Endothelial cell of umbilical vein (primary cell): Measurements from ENCODE around the gene CTSC. TPM values are rescaled to one million over a fixed set of nuclear protein-coding genes. Genes with fewer than 3 reads are reported as not detected.

Experiments
- BruUV-seq: library from RNA; stranded (reverse); fragments of 400-500 nt; replicated peaks from 2 replicates; lab custom pipeline; 2021; lab: Mats Ljungman, UMichigan
- CTCF ChIA-PET: fragments of 300-600, 350-600 bp; sonication (Branson Sonifier 250); formaldehyde crosslinking; loops from one replicate; lab custom pipeline; 2021; ENCODE audit warnings: antibody characterized with exemption, inconsistent platforms; lab: Charles Lee
- POLR2A ChIA-PET: fragments of 300-600, 350-600 bp; sonication (Branson Sonifier 250); formaldehyde crosslinking; loops from one replicate; lab custom pipeline; 2021; ENCODE audit warnings: antibody characterized with exemption, inconsistent platforms; lab: Charles Lee
- DNase-seq: peaks from one replicate; pipeline ENCODE4 v3.0.0-alpha.2; 2011; ENCODE audit warnings: low read depth, low spot score
- FAIRE-seq: peaks from 2 replicates; lab custom pipeline; 2011; peaks lifted over from hg19 to GRCh38; lab: Jason Lieb, UNC
- H2AFZ ChIP-seq: 2 replicates; pipeline ENCODE4 v1.6.0; 2012; ENCODE audit warnings: low read depth, low read length, control low read depth, inconsistent platforms
- H3K27ac ChIP-seq: 2 replicates; pipeline ENCODE4 v1.5.1; 2011; ENCODE audit warnings: low read depth, mild to moderate bottlenecking, control low read depth, low read length, moderate library complexity; ENCODE audit not compliant: insufficient read depth
- H3K27me3 ChIP-seq, 2 experiments: 2 replicates each; pipeline versions ENCODE4 v1.6.0 to v1.6.1; 2011; ENCODE audit warnings: low read length in 2 of 2, mixed read lengths in 1 of 2; ENCODE audit not compliant: control insufficient read depth in 2 of 2, insufficient read depth in 2 of 2
- H3K36me3 ChIP-seq, 2 experiments: 2 replicates in 1 of 2; 3 replicates in 1 of 2; pipeline ENCODE4 v1.5.1; 2011; ENCODE audit warnings: low read length in 2 of 2, mild to moderate bottlenecking in 1 of 2, moderate library complexity in 1 of 2; ENCODE audit not compliant: control insufficient read depth in 2 of 2, insufficient read depth in 2 of 2; ENCODE audit errors: extremely low read depth in 1 of 2
- H3K4me1 ChIP-seq: 3 replicates; pipeline ENCODE4 v1.5.1; 2011; ENCODE audit warnings: mild to moderate bottlenecking, low read length; ENCODE audit not compliant: control insufficient read depth, insufficient read depth; ENCODE audit errors: extremely low read depth
- H3K4me2 ChIP-seq: 2 replicates; pipeline ENCODE4 v1.6.1; 2011; ENCODE audit warnings: low read length, control low read depth, mixed read lengths; ENCODE audit not compliant: insufficient read depth
- H3K4me3 ChIP-seq, 3 experiments: fragments of 200-600 bp in 1 of 3; sonication (generic), shearing (Covaris generic) in 1 of 3; replicated peaks in 1 of 3; 2 replicates each; pipeline ENCODE4 v1.5.1; 2011 to 2016; ENCODE audit warnings: control low read depth in 3 of 3, low read length in 3 of 3, mild to moderate bottlenecking in 2 of 3, inconsistent platforms in 1 of 3, low read depth in 1 of 3, moderate library complexity in 1 of 3; ENCODE audit not compliant: insufficient read depth in 1 of 3
- H3K79me2 ChIP-seq: 2 replicates; pipeline ENCODE4 v1.6.0; 2012; ENCODE audit warnings: low read length, inconsistent platforms; ENCODE audit not compliant: control insufficient read depth, insufficient read depth
- H3K9ac ChIP-seq: replicated peaks from 2 replicates; pipeline ENCODE3; 2011; ENCODE audit warnings: low read length, control low read depth; ENCODE audit not compliant: insufficient read depth; ENCODE audit errors: extremely low read depth
- H3K9me1 ChIP-seq: replicated peaks from 3 replicates; pipeline ENCODE4 v1.6.0; 2011; ENCODE audit warnings: mild to moderate bottlenecking, low read length; ENCODE audit not compliant: control insufficient read depth, insufficient read depth; ENCODE audit errors: extremely low read depth
- H3K9me3 ChIP-seq: replicated peaks from 2 replicates; pipeline ENCODE4 v1.5.1; 2012; ENCODE audit warnings: low read length, inconsistent platforms; ENCODE audit not compliant: control insufficient read depth, insufficient read depth
- H4K20me1 ChIP-seq: replicated peaks from 2 replicates; pipeline ENCODE3; 2011; ENCODE audit warnings: mild to moderate bottlenecking, low read length; ENCODE audit not compliant: control insufficient read depth, insufficient read depth; ENCODE audit errors: extremely low read depth
- CTCF ChIP-seq, 2 donors: IDR thresholded peaks; 1 replicate in 1 of 2; 2 replicates in 1 of 2; pipeline ENCODE4 v1.5.1; 2011; ENCODE audit warnings: low read length in 2 of 2, mild to moderate bottlenecking in 2 of 2, moderate library complexity in 2 of 2, control low read depth in 1 of 2, inconsistent platforms in 1 of 2, low read depth in 1 of 2; ENCODE audit not compliant: insufficient read depth in 1 of 2; ENCODE audit errors: extremely low read depth in 1 of 2
- EZH2 ChIP-seq: IDR thresholded peaks from 2 replicates; pipeline ENCODE4 v1.6.1; 2012; ENCODE audit warnings: borderline replicate concordance, low read depth, mild to moderate bottlenecking, moderate library complexity, low read length, inconsistent platforms; ENCODE audit not compliant: severe bottlenecking
- FOS ChIP-seq: IDR thresholded peaks from 2 replicates; pipeline ENCODE4 v1.6.1; 2011; ENCODE audit warnings: mild to moderate bottlenecking, low read length, moderate library complexity, borderline replicate concordance; ENCODE audit not compliant: insufficient read depth
- GATA2 ChIP-seq: IDR thresholded peaks from 2 replicates; pipeline ENCODE4 v1.7.0; 2011; ENCODE audit warnings: low read depth, mild to moderate bottlenecking, moderate library complexity, mixed read lengths, low read length; ENCODE audit not compliant: insufficient read length, insufficient read depth
- JUN ChIP-seq: IDR thresholded peaks from 2 replicates; pipeline ENCODE4 v1.6.1; 2011; ENCODE audit warnings: borderline replicate concordance, low read depth; ENCODE audit not compliant: insufficient read length, insufficient read depth
- MAX ChIP-seq: IDR thresholded peaks from 2 replicates; pipeline ENCODE4 v1.6.1; 2011; ENCODE audit not compliant: insufficient read depth, insufficient read length
- MYC ChIP-seq: IDR thresholded peaks from one replicate; pipeline ENCODE4 v1.6.1; 2011; ENCODE audit warnings: mild to moderate bottlenecking, low read depth, low read length
- POLR2A ChIP-seq: IDR thresholded peaks from 2 replicates; pipeline ENCODE4 v1.6.1; 2012; ENCODE audit warnings: low read depth, mild to moderate bottlenecking, control low read depth, low read length
- POLR2AphosphoS5 ChIP-seq: IDR thresholded peaks from 2 replicates; pipeline ENCODE4 v1.6.1; 2012; ENCODE audit warnings: low read depth, mild to moderate bottlenecking, control low read depth, low read length, moderate library complexity; ENCODE audit not compliant: insufficient read depth
- dilution Hi-C: fragments of 300-500 bp; cut with MboI; formaldehyde crosslinking; loops from one replicate; pipeline ENCODE4 v1.15.0; 2019; ENCODE audit warnings: low sequenced_read_pairs; ENCODE audit not compliant: extremely low pct_ligation_motif_present
- intact Hi-C: fragments of 100-400 bp; cut with micrococcal nuclease; formaldehyde crosslinking; loops from one replicate; pipeline ENCODE4 v1.10.0; 2022
- polyA plus RNA-seq, 4 experiments: library from polyadenylated mRNA; depleted of rRNA in 3 of 4; stranded (reverse) in 3 of 4; unstranded in 1 of 4; fragments of >200 nt; gene quantifications; 2 replicates each; pipeline versions ENCODE4 v1.2.1 to v1.2.3, GENCODE V29; 2011 to 2012; ENCODE audit warnings: missing spikeins in 1 of 4
- total RNA-seq: library from RNA; stranded (reverse); gene quantifications from 2 replicates; pipeline ENCODE4 v1.2.3, GENCODE V29; 2021

CTSC gene
- total and polyA plus RNA-seq, 2 donors (not counting 3 experiments of a cell fraction or from before 2014, with no cell fraction given): 130 to 186 TPM

- intact Hi-C loops: no loop called here
- H3K36me3 ChIP-seq: no peaks in the 10 kb centered on the region
- CTCF ChIA-PET: interaction anchor here (1.0 kb wide), 1 partner anchor 204 kb away, joined by 3 read pairs; no protein-coding TSS in a partner anchor
- H4K20me1 ChIP-seq: no peaks in the 10 kb centered on the region
- H3K9me1 ChIP-seq: no peaks in the 10 kb centered on the region
- no TSS peak for BruUV-seq
- POLR2A ChIA-PET: no interaction called here
- TF ChIP-seq FOS (no peak), JUN (no peak), CTCF (IDR thresholded peaks at IDR 0.05; ENCODE audit: extremely low read depth in 1 of 2, insufficient read depth in 1 of 2, low read depth in 1 of 2, low read length in 2 of 2) (no peak), EZH2 (no peak), POLR2A (no peak), MAX (no peak), GATA2 (no peak), POLR2AphosphoS5 (no peak), MYC (no peak)
- H3K4me2 ChIP-seq: no peak overlapping the region
- H3K27ac ChIP-seq: no peak overlapping the region
- no peaks in the 10 kb centered on the region for H3K27me3 ChIP-seq
- peaks cover 19% of the 10 kb centered on the region for H3K79me2 ChIP-seq
- dilution Hi-C loops: no loop called here
- no peaks in the 10 kb centered on the region for H3K9me3 ChIP-seq
- no peak for DNase-seq
- H3K9ac ChIP-seq: no peak overlapping the region
- no peak overlapping the region for H3K4me3 ChIP-seq
- peaks cover 13% of the 10 kb centered on the region for H3K4me1 ChIP-seq
- no peak for FAIRE-seq
- no peak overlapping the region for H2AFZ ChIP-seq
Observed at GRCh38 chr11:88340366-88340935, 2.9 kb upstream of the CTSC start.
